ENCODE results near the gene NAV2. TPM values are rescaled to one million over a fixed set of nuclear protein-coding genes. Genes with fewer than 3 reads are reported as not detected.

Gene NAV2
- total RNA-seq, 1 donor from 2014 or later: 44.8 TPM

DNA sequence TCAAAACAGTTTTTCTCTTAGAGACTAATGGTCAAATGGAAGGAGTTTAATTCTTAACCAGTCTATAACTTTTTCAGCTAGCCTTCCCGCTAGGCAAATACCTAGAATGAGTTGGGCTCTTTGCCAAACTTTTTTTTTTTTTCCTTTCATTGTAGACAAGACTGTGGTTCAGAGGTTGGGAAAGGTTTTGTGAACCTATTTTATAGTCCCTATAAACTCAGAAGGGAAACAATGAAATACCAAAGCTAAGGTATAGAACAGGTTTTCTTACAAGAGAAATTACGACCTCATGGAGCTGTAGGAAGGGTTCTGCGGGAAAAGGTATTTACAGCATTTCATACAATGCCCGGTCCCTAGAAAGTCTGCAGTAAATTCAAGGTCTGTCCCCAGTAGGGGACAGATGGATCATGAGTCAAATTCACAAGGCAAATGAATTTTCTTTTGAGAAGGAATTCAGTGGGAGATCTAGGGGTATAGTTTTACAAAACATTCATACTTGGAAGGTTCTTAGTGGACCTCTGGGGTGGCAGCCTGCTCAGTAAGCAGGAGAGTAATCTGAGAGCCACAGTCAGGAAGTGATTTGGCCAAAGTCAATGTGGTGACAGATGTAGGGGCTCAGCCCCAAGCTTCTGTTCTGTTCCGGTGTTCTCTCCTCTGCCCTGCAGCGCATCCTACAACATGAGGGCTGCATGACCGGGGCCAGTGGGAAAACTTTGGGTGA is 300.9 kb downstream of the NAV2 start:
- H3K4me1 ChIP-seq: no peaks in the 10 kb centered on the region
- intact Hi-C loops (cut with DNase I): no loop called here
- TF ChIP-seq, protein P1, sequence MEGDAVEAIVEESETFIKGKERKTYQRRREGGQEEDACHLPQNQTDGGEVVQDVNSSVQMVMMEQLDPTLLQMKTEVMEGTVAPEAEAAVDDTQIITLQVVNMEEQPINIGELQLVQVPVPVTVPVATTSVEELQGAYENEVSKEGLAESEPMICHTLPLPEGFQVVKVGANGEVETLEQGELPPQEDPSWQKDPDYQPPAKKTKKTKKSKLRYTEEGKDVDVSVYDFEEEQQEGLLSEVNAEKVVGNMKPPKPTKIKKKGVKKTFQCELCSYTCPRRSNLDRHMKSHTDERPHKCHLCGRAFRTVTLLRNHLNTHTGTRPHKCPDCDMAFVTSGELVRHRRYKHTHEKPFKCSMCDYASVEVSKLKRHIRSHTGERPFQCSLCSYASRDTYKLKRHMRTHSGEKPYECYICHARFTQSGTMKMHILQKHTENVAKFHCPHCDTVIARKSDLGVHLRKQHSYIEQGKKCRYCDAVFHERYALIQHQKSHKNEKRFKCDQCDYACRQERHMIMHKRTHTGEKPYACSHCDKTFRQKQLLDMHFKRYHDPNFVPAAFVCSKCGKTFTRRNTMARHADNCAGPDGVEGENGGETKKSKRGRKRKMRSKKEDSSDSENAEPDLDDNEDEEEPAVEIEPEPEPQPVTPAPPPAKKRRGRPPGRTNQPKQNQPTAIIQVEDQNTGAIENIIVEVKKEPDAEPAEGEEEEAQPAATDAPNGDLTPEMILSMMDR (IDR thresholded peaks at IDR 0.05): no peak
- no peak overlapping the region for H3K4me3 ChIP-seq
- no peaks in the 10 kb centered on the region for H3K27me3 ChIP-seq
- H3K9me3 ChIP-seq: no peaks in the 10 kb centered on the region
- DNase-seq (no peak), ATAC-seq (no peak)
- no peak overlapping the region for H3K27ac ChIP-seq
- no peaks in the 10 kb centered on the region for H3K36me3 ChIP-seq

DNA sequence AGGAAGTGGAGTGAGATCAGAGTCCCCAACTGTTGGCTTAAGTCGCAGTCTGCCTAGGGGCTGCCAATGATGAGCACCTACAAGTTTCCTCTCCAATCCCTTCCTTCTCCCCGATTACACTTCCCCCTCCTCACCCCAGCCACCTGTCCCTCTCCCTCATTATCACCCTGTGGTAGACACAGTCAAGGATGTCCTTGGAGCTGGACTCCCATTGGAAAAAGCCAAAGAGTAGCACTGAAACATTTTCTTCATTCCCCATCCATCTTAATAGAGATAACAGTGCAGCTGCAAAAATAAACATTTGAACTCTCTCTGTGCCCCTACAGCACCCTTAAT is 301.4 kb downstream of the NAV2 start:
- Histone ChIP-seq H3K36me3 (no peaks in the 10 kb centered on the region), H3K9me3 (no peaks in the 10 kb centered on the region), H3K27me3 (no peaks in the 10 kb centered on the region), H3K4me3 (no peak overlapping the region), H3K4me1 (no peaks in the 10 kb centered on the region), H3K27ac (no peak overlapping the region)
- no peak for ATAC-seq
- no peak for DNase-seq
- TF ChIP-seq, protein P1 (IDR thresholded peaks at IDR 0.05): no peak
- intact Hi-C loops (cut with DNase I): no loop called here

DNA sequence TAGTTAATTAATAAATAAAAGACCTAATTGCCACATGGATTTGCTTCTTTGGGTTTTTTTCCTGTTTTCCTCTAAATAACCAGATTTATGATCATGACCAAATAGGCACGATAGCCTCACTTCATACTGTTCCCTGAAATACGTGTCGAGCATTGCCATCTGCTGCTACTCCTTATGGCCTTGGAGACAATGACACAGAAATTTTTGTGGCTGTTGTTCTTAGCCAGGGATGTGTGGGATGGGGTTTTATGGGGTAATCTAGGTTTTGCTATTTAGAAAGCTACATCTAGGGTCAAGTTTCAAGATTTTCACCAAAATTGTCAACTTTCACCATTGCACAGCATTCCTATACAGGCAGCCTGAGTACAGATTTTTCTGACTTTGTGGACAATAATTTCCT is 302.5 kb downstream of the NAV2 start:
- DNase-seq: no peak
- TF ChIP-seq, protein P1 (IDR thresholded peaks at IDR 0.05): no peak
- Histone ChIP-seq H3K9me3 (no peaks in the 10 kb centered on the region), H3K27me3 (no peaks in the 10 kb centered on the region), H3K4me1 (no peaks in the 10 kb centered on the region), H3K4me3 (no peak overlapping the region), H3K36me3 (no peaks in the 10 kb centered on the region), H3K27ac (no peak overlapping the region)
- intact Hi-C loops (cut with DNase I): no loop called here
- ATAC-seq: no peak

DNA sequence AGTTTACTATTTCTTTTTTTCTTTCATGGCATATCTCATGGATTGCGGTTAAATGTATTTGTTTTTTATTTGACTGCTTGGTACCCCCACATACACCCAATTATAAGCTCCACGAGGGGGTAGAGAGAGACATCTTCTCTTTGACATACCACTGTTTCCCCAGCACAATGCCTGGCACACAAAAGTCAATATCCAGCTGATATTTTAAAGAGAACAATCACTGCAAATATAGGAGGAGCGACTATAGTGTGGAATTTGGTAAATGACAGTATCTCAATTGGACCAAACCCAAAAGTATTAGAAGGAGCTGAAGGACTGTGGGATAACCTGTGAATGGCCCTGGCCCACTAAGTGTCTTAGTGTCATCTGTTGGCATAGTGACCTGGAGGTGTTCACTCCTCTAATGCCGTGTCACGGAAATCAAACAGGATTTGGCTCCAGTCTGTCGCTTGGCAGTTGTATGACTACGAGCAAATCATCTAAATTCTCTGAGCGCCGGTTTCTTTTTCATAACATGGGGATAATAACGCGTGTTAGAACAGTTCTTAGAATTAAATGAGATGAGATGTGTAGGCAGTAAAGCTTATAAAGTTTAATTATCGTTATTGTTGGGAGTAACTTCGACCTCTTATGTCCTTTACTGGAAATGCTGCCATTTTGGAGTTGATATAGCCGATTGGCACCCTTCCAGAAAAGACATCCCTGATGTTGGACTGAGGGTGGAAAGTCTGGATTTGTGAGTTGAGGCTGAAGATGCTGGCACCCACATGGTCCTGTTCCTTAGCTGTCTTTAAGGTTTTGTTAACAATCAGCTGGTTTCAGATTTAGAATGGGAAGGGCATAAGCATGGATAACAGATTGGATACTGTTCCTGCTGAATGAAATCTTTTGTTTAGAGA is 303.1 kb downstream of the NAV2 start:
- Histone ChIP-seq H3K36me3 (no peaks in the 10 kb centered on the region), H3K27ac (no peak overlapping the region), H3K4me3 (no peak overlapping the region), H3K27me3 (no peaks in the 10 kb centered on the region), H3K4me1 (no peaks in the 10 kb centered on the region), H3K9me3 (no peaks in the 10 kb centered on the region)
- intact Hi-C loops (cut with DNase I): no loop called here
- no peak for ATAC-seq
- TF ChIP-seq, protein P1 (IDR thresholded peaks at IDR 0.05): no peak
- DNase-seq: no peak

DNA sequence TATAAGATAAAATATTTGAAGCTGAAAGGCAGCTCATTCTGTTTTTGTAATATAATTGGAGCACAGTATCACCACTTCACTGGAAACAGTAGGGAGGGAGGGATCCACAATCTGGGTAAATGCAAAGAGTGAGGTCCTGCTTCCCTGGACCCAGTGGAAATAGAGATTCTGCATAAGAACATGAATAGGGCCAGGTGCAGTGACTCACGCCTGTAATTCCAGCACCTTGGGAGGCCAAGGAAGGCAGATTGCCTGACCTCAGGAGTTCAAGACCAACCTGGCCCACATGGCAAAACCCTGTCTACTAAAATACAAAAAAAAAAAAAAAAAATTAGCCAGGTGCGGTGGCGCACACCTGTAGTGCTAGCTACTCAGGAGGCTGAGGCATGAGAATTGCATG is 303.9 kb downstream of the NAV2 start:
- intact Hi-C loops (cut with DNase I): no loop called here
- no peaks in the 10 kb centered on the region for H3K4me1 ChIP-seq
- no peak for ATAC-seq
- no peaks in the 10 kb centered on the region for H3K36me3 ChIP-seq
- DNase-seq: no peak
- H3K4me3 ChIP-seq: no peak overlapping the region
- no peak overlapping the region for H3K27ac ChIP-seq
- H3K9me3 ChIP-seq: no peaks in the 10 kb centered on the region
- H3K27me3 ChIP-seq: no peaks in the 10 kb centered on the region
- TF ChIP-seq, protein P1 (IDR thresholded peaks at IDR 0.05): no peak

Measured in upper lobe of right lung (tissue), 1 donor.